Activated naive CD8-positive, alpha-beta T cell treated with anti-CD3 and anti-CD28 coated beads, Interleukin-2, amount 50 U/mL, for 24 hours (primary cell): ENCODE data around the gene HOXD10.

Experiments used
- ATAC-seq: fragments of 150-1000 bp; cut with Tn5 transposase; one replicate; pipeline ENCODE4 v1.10.0; 2021
- DNase-seq: peaks from one replicate; pipeline ENCODE4 v3.0.0; 2021
- H3K27ac Mint-ChIP-seq: one replicate; pipeline ENCODE4 v1.8.0; 2021; ENCODE audit warnings: mild to moderate bottlenecking, mixed read lengths
- H3K27me3 Mint-ChIP-seq: one replicate; pipeline ENCODE4 v1.8.0; 2021; ENCODE audit warnings: mixed read lengths
- H3K36me3 Mint-ChIP-seq: one replicate; pipeline ENCODE4 v1.8.0; 2021; ENCODE audit warnings: low read depth, mixed read lengths
- H3K4me1 Mint-ChIP-seq: one replicate; pipeline ENCODE4 v1.8.0; 2021; ENCODE audit warnings: mixed read lengths
- H3K4me3 Mint-ChIP-seq: one replicate; pipeline ENCODE4 v1.8.0; 2021; ENCODE audit warnings: mild to moderate bottlenecking, moderate library complexity, mixed read lengths
- H3K9me3 Mint-ChIP-seq: one replicate; pipeline ENCODE4 v1.8.0; 2021; ENCODE audit warnings: mixed read lengths

The HOXD10 gene

DNA sequence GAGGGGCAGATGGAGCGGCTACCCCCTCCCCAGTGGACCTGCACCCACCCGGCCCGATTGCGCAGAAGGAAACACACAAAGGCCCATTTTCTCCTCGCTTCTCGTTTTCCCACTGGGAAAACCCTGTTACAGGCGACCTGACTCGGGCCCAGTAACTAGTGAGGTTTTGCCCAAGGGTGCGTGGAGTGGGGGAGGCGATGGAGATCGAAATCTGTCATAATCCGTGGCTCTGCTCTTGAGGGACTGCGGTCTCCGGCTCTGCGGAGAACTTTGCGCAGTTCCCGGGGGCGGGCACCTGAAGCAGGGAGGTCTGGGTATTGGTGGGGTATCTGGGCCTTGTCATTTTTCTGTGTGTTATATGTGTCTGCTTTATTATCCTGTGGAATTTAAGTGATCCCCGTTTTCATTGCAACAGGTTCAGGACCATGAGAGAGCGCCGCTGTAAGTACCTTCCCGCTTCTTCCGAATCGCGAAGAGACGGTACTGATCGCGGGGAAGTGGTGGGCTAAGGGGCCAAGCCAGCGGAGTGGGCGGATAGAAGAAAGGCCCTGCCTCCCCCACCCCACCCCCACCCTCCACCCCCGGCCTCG is 30.7 kb downstream of the HOXD10 start:
- no peak overlapping the region for H3K27ac Mint-ChIP-seq
- H3K9me3 Mint-ChIP-seq: no peaks in the 10 kb centered on the region
- no peaks in the 10 kb centered on the region for H3K36me3 Mint-ChIP-seq
- H3K4me3 Mint-ChIP-seq: no peak overlapping the region
- no peaks in the 10 kb centered on the region for H3K4me1 Mint-ChIP-seq
- DNase-seq (no peak), ATAC-seq (no peak)
- H3K27me3 Mint-ChIP-seq: peaks cover 87% of the 10 kb centered on the region

DNA sequence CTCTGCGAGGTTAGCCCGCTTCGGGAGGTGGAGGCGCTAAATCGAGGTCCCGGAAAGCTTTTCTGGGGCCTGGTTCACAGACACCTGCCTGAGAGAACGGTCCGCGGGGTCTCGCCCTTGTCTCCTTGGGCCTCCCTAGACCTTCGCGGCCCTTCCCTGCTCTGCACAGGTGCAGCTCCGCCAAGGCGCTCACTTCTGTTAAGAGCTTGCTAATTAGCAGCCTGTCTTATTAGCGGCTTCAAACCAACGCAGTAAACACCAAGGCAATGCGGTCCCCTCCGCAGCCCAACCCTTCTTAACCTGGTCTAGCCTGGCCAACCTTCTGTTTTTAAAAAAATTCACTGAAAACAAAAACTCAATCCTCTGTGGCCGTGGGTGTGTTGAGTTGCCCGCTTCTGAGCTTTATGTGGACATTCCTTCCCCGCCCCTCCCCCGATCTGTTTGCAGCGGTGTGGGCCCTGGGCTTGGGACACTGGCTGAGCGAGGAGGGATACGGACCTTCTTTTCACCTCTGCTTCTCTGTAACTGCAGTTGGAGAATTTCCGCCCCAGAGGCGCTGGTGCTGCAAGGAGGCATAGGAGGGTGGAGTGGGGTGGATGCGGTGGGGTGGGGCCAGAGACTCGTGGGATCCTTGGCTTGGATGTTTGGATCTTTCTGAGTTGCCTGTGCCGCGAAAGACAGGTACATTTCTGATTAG is 31.4 kb downstream of the HOXD10 start:
- Mint-ChIP-seq H3K36me3 (no peaks in the 10 kb centered on the region), H3K4me3 (no peak overlapping the region), H3K27me3 (peaks cover 90% of the 10 kb centered on the region)

DNA sequence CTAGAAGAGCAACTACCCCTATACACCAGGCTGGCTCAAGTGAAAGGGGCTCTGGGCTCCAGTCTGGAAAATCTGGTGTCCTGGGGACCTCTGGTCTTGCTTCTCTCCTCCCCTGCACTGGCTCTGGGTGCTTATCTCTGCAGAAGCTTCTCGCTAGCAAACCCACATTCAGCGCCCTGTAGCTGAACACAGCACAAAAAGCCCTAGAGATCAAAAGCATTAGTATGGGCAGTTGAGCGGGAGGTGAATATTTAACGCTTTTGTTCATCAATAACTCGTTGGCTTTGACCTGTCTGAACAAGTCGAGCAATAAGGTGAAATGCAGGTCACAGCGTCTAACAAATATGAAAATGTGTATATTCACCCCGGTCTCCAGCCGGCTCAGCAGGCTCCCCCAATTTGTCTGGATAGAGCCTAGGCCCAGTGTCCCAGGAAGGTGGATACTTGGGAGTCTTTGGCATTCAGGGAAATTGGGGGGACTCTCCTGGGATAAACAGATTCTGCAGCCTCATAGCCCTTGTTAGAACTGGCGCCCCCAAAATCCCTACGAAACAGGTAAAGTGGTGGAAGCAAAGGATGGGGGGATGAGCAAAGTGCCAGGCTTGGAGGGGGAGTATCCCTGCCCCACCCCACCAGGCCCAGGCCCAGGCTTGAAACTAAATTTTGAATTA is 32.3 kb downstream of the HOXD10 start:
- peaks cover 91% of the 10 kb centered on the region for H3K27me3 Mint-ChIP-seq
- ATAC-seq: no peak
- no peak overlapping the region for H3K4me3 Mint-ChIP-seq
- H3K9me3 Mint-ChIP-seq: no peaks in the 10 kb centered on the region
- H3K36me3 Mint-ChIP-seq: no peaks in the 10 kb centered on the region
- DNase-seq: no peak
- H3K27ac Mint-ChIP-seq: no peak overlapping the region
- peaks cover 3% of the 10 kb centered on the region for H3K4me1 Mint-ChIP-seq

More for the DNA sequence above, 31.4 kb downstream of the HOXD10 start:
- DNase-seq: no peak
- no peak overlapping the region for H3K27ac Mint-ChIP-seq
- peaks cover 3% of the 10 kb centered on the region for H3K4me1 Mint-ChIP-seq
- ATAC-seq: no peak
- H3K9me3 Mint-ChIP-seq: no peaks in the 10 kb centered on the region

DNA sequence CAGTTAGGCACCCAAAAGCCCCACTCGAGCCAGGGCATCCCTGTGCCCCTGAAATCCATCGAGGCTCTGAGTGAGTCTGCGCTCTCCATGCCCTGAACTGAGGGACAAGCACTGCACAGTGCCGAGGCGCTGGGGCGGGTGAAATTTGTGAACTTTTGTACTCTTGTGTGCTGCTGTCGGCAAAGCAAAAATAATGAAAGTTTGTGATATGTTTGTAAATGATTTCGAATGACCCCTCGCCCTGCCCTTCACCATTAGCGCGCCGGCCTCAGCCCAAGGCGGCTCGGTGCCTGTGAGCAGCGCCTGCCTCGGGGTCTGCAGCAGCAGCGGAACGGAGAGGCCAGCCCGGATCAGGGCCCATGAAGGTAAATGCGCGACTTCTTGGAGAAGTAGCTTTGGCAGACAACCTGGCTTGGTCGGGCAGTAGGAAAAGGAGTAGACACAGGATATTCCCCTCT is 32.9 kb downstream of the HOXD10 start:
- no peaks in the 10 kb centered on the region for H3K9me3 Mint-ChIP-seq
- H3K36me3 Mint-ChIP-seq: no peaks in the 10 kb centered on the region
- H3K4me3 Mint-ChIP-seq: no peak overlapping the region
- ATAC-seq (no peak), DNase-seq (no peak)
- peaks cover 3% of the 10 kb centered on the region for H3K4me1 Mint-ChIP-seq
- H3K27ac Mint-ChIP-seq: no peak overlapping the region
- peaks cover 94% of the 10 kb centered on the region for H3K27me3 Mint-ChIP-seq

DNA sequence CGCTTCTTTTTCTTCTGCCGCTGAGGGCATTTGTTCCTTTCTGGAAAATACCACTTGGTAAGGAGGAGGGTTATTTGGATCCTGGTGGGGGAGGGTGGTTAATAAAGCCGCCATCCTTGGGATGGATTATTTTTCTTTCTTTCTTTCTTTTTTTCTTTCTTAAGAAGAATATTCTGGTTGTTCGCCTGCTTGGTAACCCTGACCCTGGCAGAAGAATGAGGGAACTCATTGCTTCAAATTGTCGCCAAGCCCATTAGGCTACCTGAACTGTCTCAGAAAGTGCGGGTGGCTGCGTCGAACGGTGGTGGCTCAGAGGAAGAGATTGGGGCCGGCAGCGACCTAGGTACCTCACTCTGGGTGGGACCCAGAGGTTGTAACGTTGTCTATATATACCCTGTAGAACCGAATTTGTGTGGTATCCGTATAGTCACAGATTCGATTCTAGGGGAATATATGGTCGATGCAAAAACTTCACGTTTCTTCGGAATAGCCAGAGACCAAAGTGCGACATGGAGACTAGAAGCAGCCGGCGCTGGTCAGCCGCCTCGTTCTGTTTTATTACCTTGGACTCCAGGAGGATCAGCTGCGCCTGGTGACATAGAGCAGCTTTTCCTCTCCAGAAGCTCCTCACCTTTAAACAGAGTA is 33.5 kb downstream of the HOXD10 start:
- no peaks in the 10 kb centered on the region for H3K9me3 Mint-ChIP-seq
- no peak overlapping the region for H3K27ac Mint-ChIP-seq
- no peak for DNase-seq
- H3K27me3 Mint-ChIP-seq: peaks cover 93% of the 10 kb centered on the region
- H3K4me1 Mint-ChIP-seq: peaks cover 3% of the 10 kb centered on the region
- H3K4me3 Mint-ChIP-seq: no peak overlapping the region
- no peak for ATAC-seq
- H3K36me3 Mint-ChIP-seq: no peaks in the 10 kb centered on the region

DNA sequence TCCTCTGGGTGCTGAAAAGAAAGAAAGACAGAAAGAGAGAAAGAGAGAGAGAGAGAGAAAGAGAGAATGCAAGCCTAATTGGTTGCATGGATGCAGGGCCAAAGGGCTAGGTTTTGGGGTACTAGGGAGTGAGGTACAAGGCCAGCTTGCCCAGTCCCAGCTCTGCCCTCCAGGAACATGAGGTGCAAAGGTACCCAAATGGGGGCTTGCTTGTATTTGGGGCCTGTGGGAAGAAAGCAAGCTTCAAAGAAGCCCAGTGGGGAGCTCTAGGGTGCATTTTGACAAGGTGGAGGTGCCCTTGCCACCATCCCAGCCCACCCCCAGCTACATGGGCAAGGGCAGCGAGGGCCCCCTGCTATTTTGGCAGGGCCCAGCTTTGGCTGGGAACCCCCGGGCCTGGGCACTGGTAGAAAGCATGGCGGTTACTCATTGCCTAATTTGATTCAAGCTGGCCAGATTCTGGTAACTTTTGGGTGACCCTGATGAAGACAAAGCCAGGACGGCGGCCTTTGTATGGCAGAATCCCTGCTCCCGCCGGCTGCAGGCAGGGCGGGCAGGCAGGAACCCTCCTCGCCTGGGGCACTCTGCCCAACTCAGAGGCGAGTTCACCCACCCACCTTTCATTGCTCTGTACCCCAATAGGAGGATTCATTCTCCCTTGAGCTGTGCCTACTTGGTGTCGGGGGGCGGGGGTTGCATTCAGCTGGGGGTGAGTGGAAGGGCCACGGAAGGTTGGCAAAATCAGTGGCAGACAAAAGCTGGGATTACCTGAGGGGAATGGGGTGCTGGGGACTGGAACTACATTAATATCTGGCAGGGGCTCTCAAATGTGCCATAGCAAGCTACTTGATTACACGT is 34.2 kb downstream of the HOXD10 start:
- DNase-seq: no peak
- H3K4me3 Mint-ChIP-seq: no peak overlapping the region
- H3K36me3 Mint-ChIP-seq: no peaks in the 10 kb centered on the region
- no peak for ATAC-seq
- peaks cover 93% of the 10 kb centered on the region for H3K27me3 Mint-ChIP-seq
- peaks cover 3% of the 10 kb centered on the region for H3K4me1 Mint-ChIP-seq
- H3K27ac Mint-ChIP-seq: no peak overlapping the region
- H3K9me3 Mint-ChIP-seq: no peaks in the 10 kb centered on the region

DNA sequence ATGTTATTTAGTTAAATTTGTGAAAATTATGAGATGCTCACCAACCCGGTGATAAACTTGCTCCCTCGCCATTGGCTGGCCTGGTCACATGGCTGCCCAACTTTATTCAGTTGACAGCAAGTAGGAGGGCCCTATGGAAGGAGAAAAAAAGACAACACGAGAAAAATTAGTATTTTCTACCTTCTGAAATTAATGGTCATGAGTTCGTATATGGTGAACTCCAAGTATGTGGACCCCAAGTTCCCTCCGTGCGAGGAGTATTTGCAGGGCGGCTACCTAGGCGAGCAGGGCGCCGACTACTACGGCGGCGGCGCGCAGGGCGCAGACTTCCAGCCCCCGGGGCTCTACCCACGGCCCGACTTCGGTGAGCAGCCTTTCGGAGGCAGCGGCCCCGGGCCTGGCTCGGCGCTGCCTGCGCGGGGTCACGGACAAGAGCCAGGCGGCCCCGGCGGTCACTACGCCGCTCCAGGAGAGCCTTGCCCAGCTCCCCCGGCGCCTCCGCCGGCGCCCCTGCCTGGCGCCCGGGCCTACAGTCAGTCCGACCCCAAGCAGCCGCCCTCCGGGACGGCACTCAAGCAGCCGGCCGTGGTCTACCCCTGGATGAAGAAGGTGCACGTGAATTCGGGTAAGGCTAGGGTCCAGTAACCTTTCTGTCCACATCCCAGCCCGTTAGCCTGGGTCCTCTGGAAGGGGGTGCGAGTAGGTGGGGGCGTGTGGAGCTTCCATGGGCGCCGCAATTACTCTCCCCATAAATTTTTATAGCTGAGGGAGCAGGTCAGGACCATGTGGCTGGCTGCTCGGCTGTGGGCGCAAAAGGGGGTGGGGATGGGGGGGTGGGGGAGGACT is 35.1 kb downstream of the HOXD10 start, which contains the start of gene HOXD4:
Gene HOXD4, plus strand, starts transcription at position 109 of the 846 bp plus-strand sequence. Its CDS starts 84 bp downstream, at position 193.
- peaks cover 3% of the 10 kb centered on the region for H3K4me1 Mint-ChIP-seq
- H3K9me3 Mint-ChIP-seq: no peaks in the 10 kb centered on the region
- no peak for DNase-seq
- ATAC-seq: no peak
- no peak within 1 kb of the TSS for H3K4me3 Mint-ChIP-seq
- H3K36me3 Mint-ChIP-seq: no peaks in the 10 kb centered on the region
- H3K27me3 Mint-ChIP-seq: peaks cover 93% of the 10 kb centered on the region
- no peak within 1 kb of the TSS for H3K27ac Mint-ChIP-seq

DNA sequence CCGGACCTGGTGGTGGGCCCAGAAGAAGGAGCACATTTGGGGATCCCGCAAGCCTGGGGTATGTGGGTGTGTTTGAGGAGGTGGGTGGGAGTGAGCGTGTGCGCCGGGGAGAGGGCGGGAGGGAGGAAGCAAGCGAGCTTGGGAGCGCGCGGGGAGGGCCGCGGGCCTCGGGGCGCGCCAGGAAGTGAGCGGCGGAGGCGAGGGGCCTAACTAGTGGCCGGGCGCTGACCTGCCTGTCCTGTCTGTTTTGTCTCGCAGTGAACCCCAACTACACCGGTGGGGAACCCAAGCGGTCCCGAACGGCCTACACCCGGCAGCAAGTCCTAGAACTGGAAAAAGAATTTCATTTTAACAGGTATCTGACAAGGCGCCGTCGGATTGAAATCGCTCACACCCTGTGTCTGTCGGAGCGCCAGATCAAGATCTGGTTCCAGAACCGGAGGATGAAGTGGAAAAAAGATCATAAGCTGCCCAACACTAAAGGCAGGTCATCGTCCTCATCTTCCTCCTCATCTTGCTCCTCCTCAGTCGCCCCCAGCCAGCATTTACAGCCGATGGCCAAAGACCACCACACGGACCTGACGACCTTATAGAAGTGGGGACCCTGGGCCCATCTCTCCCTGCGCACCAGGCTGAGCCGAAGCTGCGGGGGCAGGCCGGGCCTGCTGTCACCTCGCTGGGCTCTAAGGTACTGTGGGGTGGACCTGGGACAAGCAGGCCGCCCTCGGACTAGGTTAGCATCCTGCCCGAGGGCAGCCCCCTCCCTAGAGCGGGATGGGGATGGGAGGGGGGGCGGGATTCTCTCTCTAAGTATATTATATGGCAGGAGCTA is 36.0 kb downstream of the HOXD10 start:
- ATAC-seq (no peak), DNase-seq (no peak)
- H3K9me3 Mint-ChIP-seq: no peaks in the 10 kb centered on the region
- H3K4me1 Mint-ChIP-seq: peaks cover 5% of the 10 kb centered on the region
- no peak overlapping the region for H3K27ac Mint-ChIP-seq
- H3K36me3 Mint-ChIP-seq: no peaks in the 10 kb centered on the region
- H3K4me3 Mint-ChIP-seq: no peak overlapping the region
- H3K27me3 Mint-ChIP-seq: peaks cover 89% of the 10 kb centered on the region

DNA sequence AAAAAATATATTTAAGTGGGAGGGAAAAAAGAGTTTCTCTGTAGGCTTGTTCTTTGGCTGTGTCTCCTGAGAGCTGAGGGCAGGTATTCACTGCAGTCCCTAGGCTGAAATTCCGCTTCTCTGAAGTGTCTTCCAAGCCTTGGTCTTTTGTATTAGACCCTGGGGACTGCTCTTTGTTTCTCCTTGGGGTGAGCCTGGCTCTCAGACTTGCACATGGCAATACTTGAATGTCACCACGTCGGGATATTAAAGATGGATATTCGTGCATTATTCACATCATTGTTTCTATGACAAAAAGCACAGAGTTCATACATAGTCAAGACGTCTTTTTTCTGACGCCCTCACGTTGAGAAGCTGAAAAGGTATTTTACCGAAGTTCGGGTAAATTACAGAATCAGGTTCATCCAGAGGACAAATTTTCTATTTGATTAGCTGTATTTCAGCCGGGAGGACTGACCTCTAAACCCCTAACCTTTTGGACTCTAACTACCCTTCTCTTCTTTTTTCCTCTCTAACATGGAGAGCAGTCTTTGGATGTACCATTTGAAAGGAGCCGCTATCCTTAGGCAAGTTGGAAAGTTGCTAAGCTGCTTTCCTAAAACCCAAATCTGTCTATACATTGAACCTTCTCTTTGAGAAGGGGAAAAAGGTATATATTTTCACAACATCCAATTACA is 38.1 kb downstream of the HOXD10 start:
- H3K36me3 Mint-ChIP-seq: no peaks in the 10 kb centered on the region
- ATAC-seq: no peak
- DNase-seq: no peak
- peaks cover 86% of the 10 kb centered on the region for H3K27me3 Mint-ChIP-seq
- H3K9me3 Mint-ChIP-seq: no peaks in the 10 kb centered on the region
- no peak overlapping the region for H3K4me3 Mint-ChIP-seq
- peaks cover 15% of the 10 kb centered on the region for H3K4me1 Mint-ChIP-seq
- no peak overlapping the region for H3K27ac Mint-ChIP-seq

DNA sequence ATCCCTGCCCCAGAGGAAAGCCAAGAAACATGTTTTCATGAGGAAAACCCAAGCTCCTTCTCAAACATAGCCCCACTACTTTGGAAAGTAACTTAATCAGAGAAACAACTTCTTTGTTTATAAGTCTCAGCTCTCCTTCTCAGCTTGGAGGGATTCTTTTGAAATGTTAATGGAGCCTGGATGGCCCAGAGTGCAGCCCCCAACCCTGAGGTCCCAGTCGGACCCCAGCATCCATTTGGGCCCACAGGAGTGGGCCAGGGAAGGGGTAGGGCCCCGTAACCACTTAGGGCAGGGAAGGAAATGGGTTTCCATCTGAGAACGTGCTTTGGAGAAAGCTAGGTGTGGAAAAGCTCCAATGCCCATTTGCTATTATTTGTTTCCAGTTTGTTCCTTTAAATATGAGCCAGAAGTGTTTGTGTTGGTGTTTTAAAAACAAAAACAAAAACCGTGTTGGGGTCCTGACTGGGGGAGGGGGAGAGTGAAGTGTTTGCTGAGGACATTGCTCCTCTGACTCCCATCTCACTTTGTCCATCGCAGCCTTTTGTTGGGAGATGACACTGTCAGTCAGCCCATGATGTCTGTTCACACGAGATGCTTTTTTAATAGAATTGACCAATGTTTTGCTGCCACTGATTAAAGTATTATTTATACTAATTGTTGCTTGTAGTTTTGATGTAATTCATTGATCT is 38.9 kb downstream of the HOXD10 start:
- Mint-ChIP-seq H3K4me1 (peaks cover 15% of the 10 kb centered on the region), H3K9me3 (no peaks in the 10 kb centered on the region), H3K36me3 (no peaks in the 10 kb centered on the region), H3K4me3 (no peak overlapping the region), H3K27ac (no peak overlapping the region), H3K27me3 (peaks cover 85% of the 10 kb centered on the region)
- DNase-seq (no peak), ATAC-seq (no peak)

DNA sequence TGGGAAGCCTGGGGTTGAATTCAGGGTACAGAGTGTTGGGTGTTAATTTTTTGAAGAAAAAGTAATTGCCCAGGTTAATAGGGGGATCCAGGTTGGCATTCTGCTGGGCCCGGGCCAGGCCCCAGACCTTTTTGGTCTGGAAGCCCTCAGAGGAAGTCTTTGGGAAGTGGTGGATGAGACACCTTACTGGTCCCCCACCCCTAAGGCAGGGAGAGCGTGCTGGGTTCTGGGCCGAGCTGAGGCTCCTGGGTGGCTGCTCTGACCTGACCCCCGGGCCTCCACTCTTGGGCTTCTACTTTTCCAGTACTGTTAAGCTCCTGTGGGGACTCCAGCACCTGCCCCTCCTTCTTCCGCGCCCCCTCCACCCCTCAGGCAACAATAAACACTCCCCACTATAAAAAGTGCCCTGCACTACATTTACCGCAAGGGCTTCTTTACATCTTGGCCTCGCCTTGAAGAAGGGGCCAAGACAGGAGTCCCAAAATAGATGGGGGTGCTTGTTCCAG is 39.8 kb downstream of the HOXD10 start:
- H3K36me3 Mint-ChIP-seq: no peaks in the 10 kb centered on the region
- H3K27ac Mint-ChIP-seq: no peak overlapping the region
- ATAC-seq: no peak

More for the DNA sequence above, 39.8 kb downstream of the HOXD10 start:
- no peaks in the 10 kb centered on the region for H3K9me3 Mint-ChIP-seq
- peaks cover 84% of the 10 kb centered on the region for H3K27me3 Mint-ChIP-seq
- peaks cover 15% of the 10 kb centered on the region for H3K4me1 Mint-ChIP-seq
- no peak for DNase-seq
- H3K4me3 Mint-ChIP-seq: no peak overlapping the region
